SK-N-SH (cell line): Measurements from ENCODE around the gene AGPAT3.

ENCODE experiments used
- EP300 ChIP-seq, 2 experiments: IDR thresholded peaks; 2 replicates each; pipeline versions ENCODE4 v1.4.0 to v1.6.1; 2012; ENCODE audit warnings: borderline replicate concordance in 1 of 2, low read depth in 1 of 2, low read length in 1 of 2
- TEAD4 ChIP-seq: IDR thresholded peaks from 2 replicates; pipeline ENCODE4 v1.4.0; 2012; ENCODE audit warnings: mild to moderate bottlenecking, borderline replicate concordance; ENCODE audit not compliant: insufficient read depth

- TF ChIP-seq EP300 (IDR thresholded peaks at IDR 0.05; ENCODE audit: borderline replicate concordance in 1 of 2, low read depth in 1 of 2, low read length in 1 of 2) (no peak), TEAD4 (no peak)
Observed at GRCh38 chr21:43902441-43902840, 37.4 kb downstream of the AGPAT3 start.
